Posterior vena cava (tissue), 2 donors: Measurements from ENCODE around the gene IDNK. TPM values are rescaled to one million over a fixed set of nuclear protein-coding genes. Genes with fewer than 3 reads are reported as not detected.
"Not testable (repeated sequence)": the region's sequence is repeated elsewhere in the genome, so short reads cannot be mapped to it uniquely, and the experiment has no call there.

Experiments used
- DNase-seq: peaks from one replicate; pipeline ENCODE4 v3.0.0-alpha.2; 2020; ENCODE audit warnings: low spot score
- intact Hi-C, 2 donors: fragments of 100-400 bp; cut with DNase I; formaldehyde crosslinking; loops; one replicate each; pipeline versions ENCODE4 v1.14.1 to v1.14.2; 2022 to 2023
- long read RNA-seq, 2 donors: library from polyadenylated mRNA; unstranded; transcript quantifications; one replicate each; pipeline ENCODE4 v2.0.0, GENCODE V29; 2020 to 2021
- total RNA-seq, 2 donors: library from RNA; stranded (reverse); fragmentation: NEBNext Ultra II Directional; extraction: Animal tissue kit (Norgen Biotek cat#: 25700); gene quantifications; one replicate each; pipeline ENCODE4 v1.2.1, GENCODE V29; 2021
- donor health status: DM: yes; HTN: yes; CAD: no.
- donor health status: DM: yes; HTN: yes; CAD: no.

The IDNK gene
- 1 to 10 TPM; 4.0 to 5.2 TPM for total RNA-seq
- long read RNA-seq, donor 1, partial matches to known transcripts: 0 of 1 reads
- long read RNA-seq, donor 1, other reads (novel, unspliced or antisense): 1 of 1 reads
- long read RNA-seq, donor 2, partial matches to known transcripts: 0 of 7 reads
- long read RNA-seq, donor 2, other reads (novel, unspliced or antisense): 4 of 7 reads

DNA sequence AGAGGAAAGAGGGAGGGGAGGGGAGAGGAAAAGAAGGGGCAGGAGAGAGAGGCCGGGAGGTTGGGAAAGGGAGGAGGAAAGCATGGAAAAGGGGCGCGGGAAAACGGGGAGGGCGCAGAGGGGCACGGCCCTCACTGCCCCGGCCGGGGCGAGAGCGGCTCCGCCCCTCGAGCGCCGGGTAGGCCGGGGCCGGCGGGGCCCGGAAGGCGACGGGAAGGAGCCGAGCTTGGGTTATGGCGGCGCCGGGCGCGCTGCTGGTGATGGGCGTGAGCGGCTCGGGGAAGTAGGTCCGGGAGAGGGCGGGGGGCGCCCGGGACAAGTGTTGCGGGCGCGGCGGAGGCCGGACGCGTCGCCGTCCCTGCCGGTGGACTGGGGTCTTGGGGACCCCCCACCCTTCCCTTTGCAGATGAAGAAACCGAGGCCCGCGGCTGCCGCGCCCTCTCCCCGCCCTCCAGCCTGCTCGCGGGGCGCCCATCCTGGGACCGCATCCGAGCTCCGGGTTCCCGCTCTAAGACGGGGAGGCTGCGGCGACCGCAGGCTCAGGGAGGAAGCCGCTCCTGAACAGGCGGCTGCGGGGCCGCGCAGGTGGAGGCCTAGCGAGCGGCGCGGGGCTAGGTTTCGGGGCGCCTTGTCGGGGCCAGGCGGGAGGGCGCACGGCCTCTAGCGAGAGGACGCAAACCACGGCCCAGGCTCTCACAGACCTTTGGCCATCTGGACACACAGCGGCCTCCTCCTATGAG lies at the start of gene IDNK:
IDNK (plus strand) TSS at position 205 of the 740 bp plus-strand sequence; CDS start at position 234, 29 bp downstream.
- intact Hi-C loops: no loop called here
- DNase-seq: peak; percentile 89

DNA sequence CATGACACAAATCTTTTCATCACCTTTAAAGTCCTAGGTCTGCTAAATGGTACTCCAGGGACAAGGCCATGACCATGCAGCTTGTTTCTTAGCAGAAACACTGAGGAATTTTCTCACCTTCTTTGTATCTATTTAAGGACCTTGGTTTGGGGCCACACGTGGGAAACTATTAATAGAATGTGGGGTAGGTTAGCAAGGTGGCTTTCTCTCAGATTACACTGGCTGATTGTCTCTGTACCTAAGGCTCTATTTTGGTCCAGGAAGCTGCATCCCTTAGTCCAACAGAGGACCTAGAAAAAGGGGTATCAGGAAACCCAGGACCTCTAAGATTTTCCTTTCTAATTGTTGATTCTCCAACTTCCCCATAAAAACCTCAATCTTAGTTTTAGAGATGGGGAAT lies 48.5 kb upstream of the IDNK start:
- intact Hi-C loops: no loop called here
- DNase-seq: no peak

DNA sequence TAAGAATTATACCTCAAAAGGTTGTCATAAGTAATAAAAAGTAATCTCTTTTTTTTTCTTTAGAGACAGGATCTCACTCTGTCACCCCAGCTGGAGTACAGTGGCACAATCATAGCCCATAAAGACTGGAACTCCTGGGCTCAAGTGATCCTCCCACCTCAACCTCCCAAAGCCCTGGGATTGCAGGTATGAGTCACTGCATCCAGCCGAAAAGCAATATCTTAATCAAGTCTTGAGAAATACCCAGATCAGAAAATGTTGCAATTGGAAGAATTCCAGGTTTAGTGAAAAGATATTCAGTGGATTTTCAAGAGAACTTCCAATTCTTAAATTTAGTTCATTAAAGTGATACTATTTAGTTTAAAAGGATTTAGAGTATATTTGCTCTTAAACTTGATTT lies 40.9 kb upstream of the IDNK start:
- intact Hi-C loops: no loop called here

DNA sequence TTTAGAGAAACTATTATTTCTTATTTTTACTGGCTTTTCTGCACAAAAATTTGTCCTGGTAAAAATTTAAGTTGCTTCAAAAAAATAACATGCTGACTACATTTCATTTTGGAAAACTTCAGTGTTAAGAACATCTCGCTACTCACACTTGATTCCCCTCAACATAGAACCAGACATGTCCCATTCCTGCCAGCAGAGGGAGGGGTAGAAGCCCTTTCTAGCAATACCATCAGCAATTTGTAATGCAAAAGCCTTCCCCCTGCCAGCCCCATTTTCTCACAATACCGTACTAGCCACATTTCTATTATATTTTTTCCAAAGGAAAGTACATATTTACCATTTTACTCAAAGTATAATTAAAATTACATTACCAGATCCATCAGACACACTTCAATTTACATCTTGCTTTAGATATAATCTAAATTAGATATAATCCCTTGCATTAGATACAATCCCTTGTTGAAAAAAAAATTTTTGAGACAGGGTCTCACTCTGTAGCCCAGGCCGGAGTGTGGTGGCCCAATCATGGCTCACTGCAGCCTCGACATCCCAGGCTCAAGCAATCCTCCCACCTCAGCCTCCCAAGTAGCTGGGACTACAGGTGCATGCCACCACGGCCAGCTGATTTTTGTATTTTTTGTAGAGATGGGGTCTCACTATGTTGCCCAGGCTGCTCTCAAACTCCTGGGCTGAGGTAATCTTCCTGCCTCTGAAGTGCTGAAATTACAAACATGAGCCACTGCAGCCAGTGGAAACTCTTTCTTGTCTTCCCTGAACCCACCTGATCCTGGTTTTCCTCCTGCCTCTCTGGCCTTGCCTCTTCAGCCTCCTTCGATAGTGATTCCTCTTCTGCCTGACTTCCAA lies 39.6 kb upstream of the IDNK start:
- no peak for DNase-seq
- intact Hi-C loops: no loop called here

More for the DNA sequence above, 40.9 kb upstream of the IDNK start:
- no peak for DNase-seq

DNA sequence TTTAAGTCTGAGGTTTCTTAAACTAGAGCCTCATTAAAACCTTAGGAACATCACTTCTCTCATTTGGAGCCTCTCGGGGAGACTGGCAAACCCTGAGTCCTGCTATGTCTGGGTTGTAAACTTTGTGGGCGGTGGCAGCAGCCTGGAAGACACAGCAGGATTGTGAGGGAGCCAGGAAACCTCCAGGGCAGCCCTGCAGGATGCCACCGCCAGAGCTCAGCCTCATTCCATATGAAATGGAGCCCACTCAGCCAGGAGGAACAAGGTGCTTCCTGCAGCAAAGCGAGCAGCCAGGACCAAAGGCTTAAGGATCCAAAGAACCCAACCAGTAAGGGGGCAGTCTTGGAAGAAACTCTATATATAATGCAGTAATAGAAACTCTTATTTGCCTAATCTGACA lies 37.9 kb upstream of the IDNK start:
- intact Hi-C loops: no loop called here
- DNase-seq: no peak

DNA sequence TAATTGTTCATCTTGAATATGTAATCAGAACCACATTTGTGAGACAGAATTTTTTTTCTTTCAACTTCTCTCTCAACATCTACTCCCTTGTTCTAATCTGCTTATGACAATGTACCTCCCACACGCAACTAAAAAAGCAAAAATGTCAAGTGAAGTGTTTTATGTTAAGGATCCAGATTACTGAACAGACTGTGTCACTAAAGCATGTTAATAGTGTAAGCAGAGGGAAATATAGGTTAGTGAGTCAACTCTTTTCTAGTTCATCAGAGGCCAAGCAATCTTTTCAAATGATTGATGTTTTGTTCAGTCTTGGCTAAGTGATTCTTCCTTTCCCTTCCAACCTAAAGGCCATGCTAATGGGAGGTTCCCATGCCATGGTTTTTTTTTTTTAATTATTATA lies 34.7 kb upstream of the IDNK start:
- no peak for DNase-seq
- intact Hi-C loops: no loop called here

DNA sequence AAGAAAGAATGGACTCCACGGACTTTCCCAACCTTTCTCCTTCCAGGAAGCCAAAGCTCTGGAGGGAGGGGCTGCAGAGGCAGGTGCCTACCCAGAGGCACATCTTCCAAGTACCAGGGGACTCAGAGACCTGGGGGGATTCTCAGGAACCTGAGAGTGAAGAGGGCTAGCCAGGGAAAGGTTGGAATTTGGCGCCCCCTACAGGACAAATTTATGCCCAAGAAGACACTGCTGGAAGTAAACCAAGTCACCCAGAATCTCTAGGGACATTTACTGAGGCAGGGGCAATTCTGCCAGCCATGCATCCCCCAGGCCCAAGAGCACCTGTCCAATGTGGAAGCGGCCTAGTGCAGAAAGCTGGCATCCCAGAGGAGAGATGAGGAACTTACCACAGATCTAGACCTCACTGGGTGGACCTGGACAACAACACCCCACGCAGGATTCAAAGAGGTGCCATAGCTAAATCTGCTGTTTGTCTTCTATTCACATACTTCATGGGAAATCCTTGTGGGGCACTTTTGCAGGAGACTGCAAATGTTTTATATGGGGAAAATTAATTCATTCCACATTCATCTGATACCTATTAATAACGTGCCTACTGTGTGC lies 25.9 kb upstream of the IDNK start:
- intact Hi-C loops: no loop called here
- no peak for DNase-seq

DNA sequence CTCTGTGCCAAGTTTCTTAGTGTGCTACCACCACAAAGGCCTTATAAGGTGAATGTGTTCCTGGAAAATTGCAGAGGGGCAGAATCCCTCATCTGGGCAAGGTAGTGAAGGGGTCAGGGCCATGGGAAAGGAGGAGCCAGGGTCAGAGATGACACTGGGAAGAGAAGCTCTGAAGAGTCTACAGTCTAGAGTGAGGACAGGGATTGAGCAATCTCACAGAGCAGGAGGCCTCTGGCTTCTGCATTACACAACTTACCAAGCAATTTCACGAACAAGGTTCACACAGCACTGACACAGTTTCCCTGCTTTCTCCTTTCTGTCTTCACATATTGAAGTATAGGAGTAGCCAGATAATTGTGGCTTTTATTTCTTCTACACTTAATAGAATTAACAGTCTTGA lies 24.5 kb upstream of the IDNK start:
- DNase-seq: no peak
- intact Hi-C loops: no loop called here

DNA sequence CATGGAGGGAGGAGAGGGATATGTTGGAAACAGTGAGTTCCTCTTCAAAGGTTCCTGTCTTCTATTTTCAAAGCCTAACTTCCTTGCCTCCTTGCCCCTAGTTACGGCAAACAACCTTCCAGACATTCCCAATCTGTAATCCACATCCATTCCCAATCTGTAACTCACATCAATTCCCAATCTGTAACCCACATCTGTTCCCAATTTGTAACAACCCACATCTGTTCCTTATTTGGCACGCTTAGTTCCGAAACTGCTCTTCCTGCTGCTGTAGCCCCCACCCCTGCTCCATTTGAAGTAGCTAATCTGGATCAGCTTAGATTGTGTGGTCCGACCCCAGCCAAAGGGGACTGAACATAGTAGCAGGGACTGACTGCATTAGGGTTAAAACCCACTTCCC lies 23.9 kb upstream of the IDNK start:
- intact Hi-C loops: no loop called here
- no peak for DNase-seq

DNA sequence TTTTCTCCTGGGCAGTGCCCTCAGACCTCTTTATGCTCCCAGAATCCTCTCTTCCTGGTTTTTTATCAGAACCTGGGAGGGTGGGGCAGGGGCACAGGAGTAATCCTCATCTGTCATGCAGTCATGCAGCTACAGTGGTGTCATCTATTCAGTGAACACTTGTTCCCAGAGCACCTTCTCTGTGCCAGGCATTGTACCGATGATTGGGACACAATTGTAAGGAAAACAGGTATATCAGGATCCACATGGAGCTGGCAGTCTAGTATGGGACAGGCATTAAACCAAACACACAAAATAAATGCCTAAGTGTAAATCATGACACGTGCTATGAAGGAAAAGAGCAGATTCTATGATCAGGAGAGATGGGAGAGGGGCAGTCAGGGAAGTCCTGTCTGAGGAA lies 21.5 kb upstream of the IDNK start:
- no peak for DNase-seq
- intact Hi-C loops: no loop called here

DNA sequence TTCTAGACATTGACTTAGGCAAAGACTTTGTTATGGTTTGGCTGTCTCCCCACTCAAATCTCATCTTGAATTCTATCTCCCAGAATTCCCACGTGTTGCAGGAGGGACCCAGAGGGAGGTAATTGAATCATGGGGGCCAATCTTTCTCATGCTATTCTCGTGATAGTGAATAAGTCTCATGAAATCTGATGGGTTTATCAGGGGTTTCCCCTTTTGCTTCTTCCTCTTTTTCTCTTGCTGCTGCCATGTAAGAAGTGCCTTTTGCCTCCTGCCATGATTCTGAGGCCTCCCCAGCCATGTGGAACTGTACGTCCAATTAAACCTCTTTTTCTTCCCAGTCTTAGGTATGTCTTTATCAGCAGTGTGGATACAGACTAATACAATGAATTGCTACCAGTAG lies 15.3 kb upstream of the IDNK start:
- intact Hi-C loops, DNase-seq: not testable (repeated sequence)

DNA sequence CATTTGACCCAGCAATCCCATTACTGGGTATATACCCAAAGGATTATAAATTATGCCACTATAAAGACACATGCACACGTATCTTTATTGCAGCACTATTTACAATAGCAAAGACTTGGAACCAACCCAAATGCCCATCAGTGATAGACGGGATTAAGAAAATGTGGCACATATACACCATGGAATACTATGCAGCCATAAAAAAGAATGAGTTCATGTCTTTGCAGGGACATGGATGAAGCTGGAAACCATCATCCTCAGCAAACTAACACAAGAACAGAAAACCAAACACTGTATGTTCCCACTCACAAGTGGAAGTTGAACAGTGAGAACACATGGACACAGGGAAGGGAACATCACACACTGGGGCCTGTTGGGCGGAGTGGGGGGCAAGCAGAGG lies 9.6 kb upstream of the IDNK start:
- intact Hi-C loops, DNase-seq: not testable (repeated sequence)

DNA sequence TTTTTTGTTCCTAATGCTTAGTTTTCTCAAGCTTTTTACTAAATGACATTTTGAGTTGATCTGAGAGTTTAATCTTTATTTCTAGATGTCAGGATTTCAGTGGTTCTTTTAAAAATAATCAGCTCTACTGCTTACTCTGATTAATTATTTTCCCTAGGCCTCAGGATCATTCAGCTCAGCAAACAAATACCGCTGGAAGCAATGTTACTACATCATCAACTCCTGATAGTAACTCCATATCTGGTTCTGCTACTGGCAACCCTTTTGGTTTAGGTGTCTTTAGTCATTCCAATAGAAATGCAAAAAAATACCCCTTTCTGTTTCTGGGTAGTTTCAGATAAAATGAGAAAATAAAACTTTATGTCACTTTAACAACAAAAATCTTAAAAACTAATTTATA lies 5.6 kb upstream of the IDNK start:
- DNase-seq: no peak
- intact Hi-C loops: no loop called here

DNA sequence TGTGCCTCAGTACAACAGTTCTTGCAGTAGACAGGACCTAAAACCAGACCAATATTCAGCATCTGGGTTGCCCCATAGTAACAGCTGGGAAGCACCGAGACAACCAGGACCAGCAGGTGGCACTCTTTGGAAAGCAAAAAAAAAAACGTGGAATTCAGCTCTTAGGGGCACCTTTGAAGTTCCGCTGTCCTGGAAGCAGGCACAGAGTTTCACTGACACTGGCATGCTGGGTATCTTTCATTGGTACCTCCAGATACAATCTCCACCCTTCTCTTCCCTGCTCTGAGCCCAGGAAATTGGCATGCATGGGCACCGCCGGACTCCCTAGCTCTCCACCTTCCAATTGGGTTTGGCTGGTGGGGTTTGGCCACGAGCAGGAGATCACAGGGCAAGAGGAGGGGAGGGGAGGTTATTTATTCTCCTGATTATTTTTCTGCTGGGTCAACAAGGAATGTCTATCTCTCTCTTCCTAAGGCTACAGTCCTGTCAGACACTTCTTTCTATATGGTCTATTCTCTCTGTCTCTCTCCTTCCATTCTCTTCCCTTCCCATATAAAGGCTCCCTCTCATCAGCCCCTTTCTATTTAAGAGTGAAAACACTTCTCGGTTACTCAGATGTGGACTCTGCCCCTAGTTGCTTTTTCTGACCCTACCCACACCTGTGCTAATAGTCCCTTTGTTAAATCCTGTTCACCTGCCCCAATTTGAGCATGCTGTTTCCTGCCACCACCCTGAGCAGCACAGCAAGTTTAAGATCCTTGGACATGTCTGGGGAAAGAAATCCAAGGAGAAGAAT lies 1.9 kb upstream of the IDNK start:
- DNase-seq: no peak
- intact Hi-C loops: no loop called here

DNA sequence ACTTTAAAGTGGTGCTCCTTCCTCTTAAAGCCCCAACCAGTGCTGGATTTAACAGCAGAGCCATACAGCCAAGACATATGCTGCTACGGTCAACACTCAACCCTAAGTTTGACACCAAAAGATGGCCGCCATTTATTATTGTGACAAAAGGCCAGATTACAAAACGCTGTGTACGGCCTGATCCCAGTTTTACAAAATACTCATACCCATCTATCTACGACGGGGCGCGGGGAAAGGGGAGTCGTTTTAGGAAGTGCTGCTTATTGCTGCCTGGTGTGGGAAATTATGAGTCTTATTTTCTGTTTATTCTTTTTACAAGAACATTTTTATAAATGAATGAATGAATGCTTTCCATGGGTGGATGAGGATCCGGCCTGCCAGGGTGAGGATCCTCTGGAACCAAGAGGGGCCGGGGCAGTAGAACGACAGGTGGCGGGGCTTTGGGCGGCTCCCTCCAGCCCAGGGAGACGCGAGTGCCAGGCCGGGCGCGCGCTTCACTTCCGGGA lies 457 bp upstream of the IDNK start:
- intact Hi-C loops: no loop called here
- DNase-seq: peak; percentile 92

DNA sequence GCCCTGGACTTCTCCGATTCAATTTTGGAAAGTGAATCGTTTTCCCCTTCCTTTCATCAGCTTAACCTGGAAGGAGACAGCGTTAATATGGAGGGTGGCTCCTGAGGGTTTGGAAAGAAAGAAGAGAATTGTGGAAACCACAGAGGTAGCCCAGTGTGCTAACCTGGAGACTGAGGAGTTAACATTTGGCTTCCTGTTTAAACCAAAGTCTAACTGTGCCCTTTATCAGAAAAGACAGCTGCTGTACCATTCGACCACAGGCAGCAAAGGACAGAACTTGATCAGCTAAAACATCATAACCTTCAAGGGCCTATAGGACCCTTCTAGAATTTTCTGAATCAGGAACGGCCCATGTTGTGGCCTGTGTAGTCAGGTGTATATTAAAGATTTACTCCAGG lies 735 bp downstream of the IDNK start:
- intact Hi-C loops: no loop called here
- DNase-seq: no peak

DNA sequence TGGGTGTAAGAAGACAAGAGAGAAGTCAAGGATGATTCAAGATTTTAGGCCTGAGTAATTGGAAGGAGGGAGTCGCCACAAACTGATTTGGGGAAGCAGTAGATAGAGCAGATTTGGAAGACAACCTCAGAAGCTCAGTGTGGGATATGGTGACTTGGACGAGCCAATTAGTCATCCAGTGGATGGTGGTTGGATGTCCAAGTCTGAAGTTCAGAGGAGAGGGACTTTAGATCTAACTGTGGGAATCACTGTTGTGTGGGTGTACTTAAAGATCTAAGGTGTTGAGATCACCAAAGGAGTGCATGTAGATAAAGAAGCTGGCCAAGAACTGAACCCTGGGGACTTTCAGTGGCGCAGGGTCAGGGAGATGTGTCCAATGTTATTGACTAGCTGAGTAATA lies 2.2 kb downstream of the IDNK start:
- intact Hi-C loops: no loop called here

DNA sequence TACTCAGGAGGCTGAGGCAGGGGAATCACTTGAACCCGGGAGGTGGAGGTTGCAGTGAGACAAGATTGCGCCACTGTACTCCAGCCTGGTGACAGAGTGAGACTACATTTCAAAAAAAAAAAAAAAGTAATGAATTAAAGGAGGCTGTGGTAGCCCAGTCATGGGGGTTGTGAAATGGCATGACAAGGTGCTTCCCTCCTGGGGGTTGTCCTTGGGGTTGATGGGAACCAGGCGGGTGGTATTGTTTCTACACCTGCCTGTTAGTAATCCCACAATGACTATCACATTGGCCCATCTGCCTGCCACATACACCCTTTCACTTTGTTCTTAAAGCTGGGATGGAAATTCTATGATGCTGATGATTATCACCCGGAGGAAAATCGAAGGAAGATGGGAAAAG lies 5.6 kb downstream of the IDNK start:
- DNase-seq: no peak
- intact Hi-C loops: no loop called here

More for the DNA sequence above, 2.2 kb downstream of the IDNK start:
- DNase-seq: no peak
